ENCODE results near the gene COX19. TPM values are rescaled to one million over a fixed set of nuclear protein-coding genes. Genes with fewer than 3 reads are reported as not detected.
A peak's percentile ranks its signal among the peaks of the same experiment; 100 is the strongest.

The COX19 gene
- total RNA-seq, 4 donors from 2014 or later: 11.6 to 55.2 (median 13.2) TPM

DNA sequence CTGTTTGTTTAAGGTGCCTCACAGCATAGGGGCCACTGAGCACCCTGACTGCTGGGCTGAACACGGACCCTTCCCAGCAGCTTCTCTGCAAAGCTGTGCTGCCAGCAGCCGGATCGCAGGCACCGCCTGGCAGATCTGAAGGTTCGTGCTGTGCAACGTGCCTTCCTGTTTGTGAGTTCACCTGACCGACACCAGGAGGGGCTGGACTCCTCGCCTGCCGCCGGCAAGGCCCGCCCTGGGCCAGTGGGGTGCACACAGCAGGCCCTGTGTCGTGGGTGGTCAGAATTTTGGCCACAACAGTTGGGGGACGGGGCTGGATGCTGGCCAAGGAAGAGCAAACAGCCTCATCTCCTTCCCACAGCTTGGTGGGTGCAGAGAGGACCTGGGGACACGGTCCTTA is 20.2 kb upstream of the COX19 start:
- DNase-seq (ENCODE audit: low spot score in 2 of 2): no peak
- peaks cover 29% of the 10 kb centered on the region for H3K4me1 ChIP-seq
- H3K36me3 ChIP-seq: peaks cover 29% of the 10 kb centered on the region
- 100% methylated on average over 1 of the region's 14 CpGs for WGBS
- no peak overlapping the region for H3K4me3 ChIP-seq
- H3K9me3 ChIP-seq: no peaks in the 10 kb centered on the region
- TF ChIP-seq EP300 (IDR thresholded peaks at IDR 0.05) (no peak), POLR2A (IDR thresholded peaks at IDR 0.05) (no peak), POLR2AphosphoS5 (IDR thresholded peaks at IDR 0.05) (no peak)
- TF ChIP-seq, protein P1, sequence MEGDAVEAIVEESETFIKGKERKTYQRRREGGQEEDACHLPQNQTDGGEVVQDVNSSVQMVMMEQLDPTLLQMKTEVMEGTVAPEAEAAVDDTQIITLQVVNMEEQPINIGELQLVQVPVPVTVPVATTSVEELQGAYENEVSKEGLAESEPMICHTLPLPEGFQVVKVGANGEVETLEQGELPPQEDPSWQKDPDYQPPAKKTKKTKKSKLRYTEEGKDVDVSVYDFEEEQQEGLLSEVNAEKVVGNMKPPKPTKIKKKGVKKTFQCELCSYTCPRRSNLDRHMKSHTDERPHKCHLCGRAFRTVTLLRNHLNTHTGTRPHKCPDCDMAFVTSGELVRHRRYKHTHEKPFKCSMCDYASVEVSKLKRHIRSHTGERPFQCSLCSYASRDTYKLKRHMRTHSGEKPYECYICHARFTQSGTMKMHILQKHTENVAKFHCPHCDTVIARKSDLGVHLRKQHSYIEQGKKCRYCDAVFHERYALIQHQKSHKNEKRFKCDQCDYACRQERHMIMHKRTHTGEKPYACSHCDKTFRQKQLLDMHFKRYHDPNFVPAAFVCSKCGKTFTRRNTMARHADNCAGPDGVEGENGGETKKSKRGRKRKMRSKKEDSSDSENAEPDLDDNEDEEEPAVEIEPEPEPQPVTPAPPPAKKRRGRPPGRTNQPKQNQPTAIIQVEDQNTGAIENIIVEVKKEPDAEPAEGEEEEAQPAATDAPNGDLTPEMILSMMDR (IDR thresholded peaks at IDR 0.05): no peak
- H3K27ac ChIP-seq: no peak overlapping the region
- H3K27me3 ChIP-seq: peaks cover 22% of the 10 kb centered on the region

DNA sequence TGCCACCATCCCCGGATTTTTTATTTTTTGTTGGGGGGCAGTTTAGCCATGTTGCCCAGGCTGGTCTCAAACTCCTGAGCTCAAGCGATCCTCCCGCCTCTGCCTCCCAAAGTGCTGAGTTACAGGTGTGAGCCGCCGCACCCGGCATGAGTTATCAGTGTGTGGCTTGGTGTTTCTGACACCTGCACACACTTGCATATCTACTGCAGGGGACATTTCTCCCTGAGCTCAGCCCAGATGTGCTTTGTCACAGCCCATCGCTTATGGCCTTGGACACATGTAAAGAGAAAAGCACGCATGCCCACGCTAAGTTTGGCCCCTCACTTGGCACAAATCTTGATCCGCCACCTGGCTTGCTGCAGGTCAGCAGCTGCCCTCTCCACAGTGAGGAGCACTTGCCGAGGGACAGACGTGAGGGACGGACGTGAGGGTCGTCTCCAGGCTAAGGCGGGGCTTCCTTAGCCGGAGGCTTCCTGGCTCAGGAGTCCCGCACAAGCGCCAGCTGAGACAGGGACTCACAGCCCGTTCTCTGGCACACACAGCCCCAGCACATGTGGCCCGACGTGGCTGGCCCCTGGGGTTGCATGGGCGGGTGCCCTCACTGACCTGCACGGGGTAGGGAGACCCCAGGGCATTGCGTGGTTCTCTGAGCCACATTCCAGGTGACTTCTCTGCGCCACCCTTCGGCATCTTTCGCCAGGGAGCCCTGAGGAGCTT is 19.4 kb upstream of the COX19 start:
- peaks cover 22% of the 10 kb centered on the region for H3K36me3 ChIP-seq
- DNase-seq (ENCODE audit: low spot score in 2 of 2): no peak
- 92% methylated on average over 7 of the region's 28 CpGs for WGBS
- H3K27me3 ChIP-seq: peaks cover 26% of the 10 kb centered on the region
- peaks cover 29% of the 10 kb centered on the region for H3K4me1 ChIP-seq
- TF ChIP-seq, protein P1 (IDR thresholded peaks at IDR 0.05): no peak
- TF ChIP-seq EP300 (IDR thresholded peaks at IDR 0.05): no peak
- no peak for TF ChIP-seq POLR2AphosphoS5 (IDR thresholded peaks at IDR 0.05)
- no peak for TF ChIP-seq POLR2A (IDR thresholded peaks at IDR 0.05)
- no peak overlapping the region for H3K4me3 ChIP-seq
- no peak overlapping the region for H3K27ac ChIP-seq
- H3K9me3 ChIP-seq: no peaks in the 10 kb centered on the region

- Histone ChIP-seq H3K27me3 (peaks cover 42% of the 10 kb centered on the region), H3K4me1 (peaks cover 36% of the 10 kb centered on the region), H3K36me3 (peaks cover 15% of the 10 kb centered on the region), H3K27ac (no peak overlapping the region), H3K4me3 (no peak overlapping the region), H3K9me3 (no peaks in the 10 kb centered on the region)
- TF ChIP-seq POLR2AphosphoS5 (IDR thresholded peaks at IDR 0.05): peak in 1 of 3 donors; percentile 39
- TF ChIP-seq, protein P1 (IDR thresholded peaks at IDR 0.05): peak; percentile 98 to 100
- no peak for TF ChIP-seq EP300 (IDR thresholded peaks at IDR 0.05)
- WGBS: 100% methylated on average over 1 of the region's 34 CpGs
- DNase-seq (ENCODE audit: low spot score in 2 of 2): peak; percentile 97 to 98
Measured at GRCh38 chr7:992709-993607, 17.6 kb upstream of the COX19 start.

DNA sequence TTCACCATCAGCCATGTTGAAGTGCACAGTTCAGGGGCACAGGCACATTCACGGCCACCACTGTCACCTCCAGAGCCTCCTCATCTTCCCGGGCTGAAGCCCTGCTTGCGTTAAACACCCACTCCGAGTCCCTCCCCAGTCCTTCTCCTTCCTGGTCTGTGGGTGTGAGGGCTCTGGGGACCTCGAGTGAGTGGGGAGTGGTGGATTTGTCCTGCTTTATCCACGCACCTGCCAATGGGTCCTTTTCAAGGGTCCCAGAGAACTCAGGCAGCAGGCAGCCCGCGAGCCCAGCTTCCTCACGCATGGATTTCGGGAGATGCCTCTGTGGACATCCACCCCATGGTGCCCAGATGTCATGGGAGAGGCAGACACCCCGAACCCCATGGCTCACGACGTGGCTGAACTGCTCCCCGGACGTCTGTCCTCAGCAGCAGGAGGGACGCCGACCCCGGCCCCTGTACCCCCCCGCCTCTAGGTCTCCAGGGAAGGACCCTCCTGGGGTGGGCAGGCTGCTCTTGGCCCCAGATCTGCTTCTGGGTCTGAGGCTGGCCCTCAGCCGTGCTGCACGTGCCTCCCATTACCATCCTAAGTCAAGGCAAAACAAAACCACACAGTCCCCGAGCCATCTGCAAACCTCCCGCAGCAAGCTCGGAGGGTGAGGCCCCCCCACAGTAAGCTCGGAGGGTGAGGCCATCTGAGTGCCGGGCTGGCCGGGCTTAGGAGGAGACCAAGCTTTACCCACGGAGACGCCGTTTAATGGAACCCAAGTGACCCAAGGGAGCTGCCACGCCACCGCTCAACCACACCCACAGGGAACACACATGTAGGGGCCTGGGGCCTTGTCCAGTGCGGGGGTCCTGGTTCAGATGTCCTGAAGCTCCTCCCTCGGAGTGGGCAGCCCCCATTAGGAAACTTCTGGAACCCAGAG is 16.6 kb upstream of the COX19 start:
- Histone ChIP-seq H3K4me1 (peaks cover 31% of the 10 kb centered on the region), H3K4me3 (no peak overlapping the region), H3K27me3 (peaks cover 52% of the 10 kb centered on the region), H3K27ac (no peak overlapping the region), H3K9me3 (no peaks in the 10 kb centered on the region), H3K36me3 (peaks cover 10% of the 10 kb centered on the region)
- DNase-seq (ENCODE audit: low spot score in 2 of 2): peak in 1 of 2 donors; percentile 65
- TF ChIP-seq POLR2A (IDR thresholded peaks at IDR 0.05): no peak
- TF ChIP-seq, protein P1 (IDR thresholded peaks at IDR 0.05): no peak
- no peak for TF ChIP-seq EP300 (IDR thresholded peaks at IDR 0.05)
- TF ChIP-seq POLR2AphosphoS5 (IDR thresholded peaks at IDR 0.05): no peak
- 48% methylated on average over 7 of the region's 34 CpGs for WGBS
